K562 (cell line): ENCODE results near the gene ZNF792. TPM values are rescaled to one million over a fixed set of nuclear protein-coding genes. Genes with fewer than 3 reads are reported as not detected.

Experiments used
- CCNT2 ChIP-seq: IDR thresholded peaks from 2 replicates; pipeline ENCODE4 v1.6.1; 2011; ENCODE audit warnings: borderline replicate concordance, low read depth, mild to moderate bottlenecking, moderate library complexity, mixed read lengths, low read length; ENCODE audit not compliant: insufficient read length; ENCODE audit errors: extremely low read depth
- CEBPG ChIP-seq, 3 experiments: fragments of 200-800 bp in 1 of 3; sonication (Bioruptor generic) in 1 of 3; sonication (generic) in 1 of 3; formaldehyde crosslinking in 1 of 3; IDR thresholded peaks in 2 of 3; conservative IDR thresholded peaks in 1 of 3; 2 replicates each; pipeline versions ENCODE4 v1.6.1 to v1.8.0; 2016 to 2022; ENCODE audit warnings: missing compliant biosample characterization in 2 of 3, missing genetic modification characterization in 2 of 3, mild to moderate bottlenecking in 1 of 3, missing genetic modification reagents in 1 of 3
- DIDO1 ChIP-seq: fragments of 450-650 bp; IDR thresholded peaks from 2 replicates; pipeline ENCODE4 v1.6.1; 2016; ENCODE audit warnings: low read depth, missing biosample characterization, missing genetic modification characterization
- DNMT1 ChIP-seq: fragments of 450-650 bp; IDR thresholded peaks from 2 replicates; pipeline ENCODE4 v1.6.1; 2016; ENCODE audit warnings: antibody characterized with exemption, mild to moderate bottlenecking
- ELF1 ChIP-seq: fragments of 200-800 bp; sonication (Bioruptor generic); IDR thresholded peaks from 2 replicates; pipeline ENCODE4 v1.6.1; 2016; ENCODE audit warnings: missing genetic modification characterization, missing compliant biosample characterization
- FOS ChIP-seq: IDR thresholded peaks from 3 replicates; pipeline ENCODE4 v1.6.1; 2011; ENCODE audit not compliant: insufficient read length; ENCODE audit errors: extremely low read depth
- HMGN3 ChIP-seq: IDR thresholded peaks from 2 replicates; pipeline ENCODE4 v1.6.1; 2011; ENCODE audit warnings: borderline replicate concordance, low read depth, mild to moderate bottlenecking, mixed read lengths, low read length; ENCODE audit not compliant: insufficient read length; ENCODE audit errors: extremely low read depth
- NFE2L1 ChIP-seq: fragments of 450-650 bp; IDR thresholded peaks from 2 replicates; pipeline ENCODE4 v1.6.1; 2016; ENCODE audit warnings: missing genetic modification characterization, low read depth, mild to moderate bottlenecking, missing compliant biosample characterization, moderate library complexity, borderline replicate concordance
- PRMT5 ChIP-seq: sonication (generic); formaldehyde crosslinking; IDR thresholded peaks from 2 replicates; pipeline ENCODE4 v1.5.0; 2020; ENCODE audit warnings: missing genetic modification reagents
- PRPF4 ChIP-seq: fragments of 200-400 bp; formaldehyde crosslinking; IDR thresholded peaks from one replicate; pipeline ENCODE4 v1.6.1; 2017; ENCODE audit warnings: low read length, low read depth, mild to moderate bottlenecking; ENCODE audit not compliant: insufficient read depth, poor library complexity, severe bottlenecking
- TEAD2 ChIP-seq: fragments of 450-650 bp; IDR thresholded peaks from 2 replicates; pipeline ENCODE4 v1.6.1; 2016; ENCODE audit warnings: missing genetic modification characterization, control low read depth, missing compliant biosample characterization
- ZC3H4 ChIP-seq: sonication (generic); formaldehyde crosslinking; IDR thresholded peaks from 2 replicates; pipeline ENCODE4 v1.9.0; 2021; ENCODE audit warnings: missing genetic modification reagents, borderline replicate concordance
- ZNF140 ChIP-seq: fragments of 250-450 bp; sonication (Bioruptor Pico); IDR thresholded peaks from 2 replicates; pipeline ENCODE4 v1.8.0; 2021; ENCODE audit warnings: moderate library complexity, mild to moderate bottlenecking, inconsistent platforms
- ZNF318 ChIP-seq, 2 experiments: fragments of 450-650 bp; IDR thresholded peaks; 2 replicates each; pipeline ENCODE4 v1.6.1; 2016; ENCODE audit warnings: mild to moderate bottlenecking in 2 of 2, borderline replicate concordance in 1 of 2, low read depth in 1 of 2, moderate library complexity in 1 of 2
- polyA plus RNA-seq, 8 experiments: library from polyadenylated mRNA; depleted of rRNA in 4 of 8; stranded (reverse) in 5 of 8; unstranded in 3 of 8; fragments of >200 nt; fragmentation: Nextera tagmentation in 2 of 8; fragmentation: Illumina TruSeq in 1 of 8; extraction: Ambion mirVana in 2 of 8; extraction: Trizol in 1 of 8; gene quantifications; 2 replicates each; pipeline versions ENCODE4 v1.2.1 to v1.2.3, GENCODE V29; 2011 to 2014; ENCODE audit warnings: inconsistent platforms in 1 of 8, missing spikeins in 1 of 8
- total RNA-seq, 7 experiments: library from RNA; depleted of rRNA in 6 of 7; stranded (reverse); fragments of >200 nt in 6 of 7; fragmentation: Illumina TruSeq in 2 of 7; extraction: Trizol in 2 of 7; gene quantifications; 2 replicates each; pipeline versions ENCODE4 v1.2.1 to v1.2.3, GENCODE V29; 2011 to 2021; ENCODE audit warnings: low replicate concordance in 1 of 7
- TF ChIP-seq, protein P1 (sequence below): fragments of 250-450 bp; sonication (Bioruptor Pico); IDR thresholded peaks from 2 replicates; pipeline ENCODE4 v1.8.0; 2022; ENCODE audit warnings: moderate library complexity, mild to moderate bottlenecking, inconsistent platforms
- TF ChIP-seq, protein P2 (sequence below): sonication (generic); formaldehyde crosslinking; IDR thresholded peaks from 2 replicates; pipeline ENCODE4 v1.8.1; 2022; ENCODE audit warnings: missing genetic modification reagents

ZNF792 gene
- total and polyA plus RNA-seq, 9 of the 15 experiments (the other 6 are each of a cell fraction or from before 2014, with no cell fraction given), result 3.3 to 16.5 (median 10.4) TPM

DNA sequence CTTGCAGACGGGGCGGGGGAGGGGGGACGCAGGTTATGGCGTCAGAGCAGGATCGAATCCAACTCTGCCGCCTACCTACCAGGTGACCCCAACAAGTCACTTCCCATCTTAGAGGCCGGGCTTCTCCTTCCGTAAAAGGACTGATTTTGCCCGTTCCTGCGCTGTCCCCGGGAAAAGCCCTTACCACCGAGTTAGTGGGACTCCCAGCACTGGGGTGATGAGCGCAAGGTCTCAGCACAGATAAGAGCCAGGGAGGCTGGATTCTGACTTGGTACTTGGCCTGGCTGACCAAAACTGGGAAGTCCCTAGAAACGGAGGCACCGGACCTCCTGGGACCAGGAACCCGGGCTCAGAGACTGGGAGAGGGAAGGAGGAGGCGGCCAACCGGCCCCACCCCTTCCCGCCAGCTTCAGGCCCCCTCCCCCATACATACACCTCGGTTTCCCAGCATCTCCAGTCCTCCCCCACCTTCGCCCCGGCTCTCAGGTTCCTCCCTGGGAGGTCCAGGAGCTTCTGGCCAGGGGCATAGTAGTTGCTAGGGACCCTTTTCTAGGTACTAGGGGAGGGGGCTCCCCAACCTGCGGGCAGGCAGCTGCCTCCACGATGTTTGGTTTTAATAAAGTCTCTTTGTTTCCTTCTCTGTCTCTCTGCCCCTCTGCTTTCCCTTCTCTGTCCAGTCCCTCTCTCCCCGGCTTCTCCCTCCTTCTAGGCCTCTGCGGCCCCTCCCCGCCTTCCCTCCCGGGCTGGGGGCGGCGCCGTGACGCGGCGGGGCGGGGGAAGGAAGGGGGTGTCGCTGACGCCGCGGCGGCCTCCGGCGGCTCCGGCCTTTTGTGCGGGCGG, 35.7 kb upstream of the ZNF792 start, which contains the start of gene GRAMD1A (continued):
- no peak for TF ChIP-seq ZNF140 (CRISPR knock-in tag)
- TF ChIP-seq DIDO1 (tag), result no peak
- TF ChIP-seq CEBPG (CRISPR knock-in tag; IDR thresholded peaks at IDR 0.05), result no peak
- TF ChIP-seq CEBPG (tag; conservative IDR thresholded peaks at IDR 0.05 in 1 of 2, IDR thresholded peaks at IDR 0.05 in 1 of 2), result no peak
- TF ChIP-seq TEAD2 (tag), result no peak
- TF ChIP-seq, protein P1, sequence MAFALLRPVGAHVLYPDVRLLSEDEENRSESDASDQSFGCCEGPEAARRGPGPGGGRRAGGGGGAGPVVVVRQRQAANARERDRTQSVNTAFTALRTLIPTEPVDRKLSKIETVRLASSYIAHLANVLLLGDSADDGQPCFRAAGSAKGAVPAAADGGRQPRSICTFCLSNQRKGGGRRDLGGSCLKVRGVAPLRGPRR, result no peak
- TF ChIP-seq, protein P2, sequence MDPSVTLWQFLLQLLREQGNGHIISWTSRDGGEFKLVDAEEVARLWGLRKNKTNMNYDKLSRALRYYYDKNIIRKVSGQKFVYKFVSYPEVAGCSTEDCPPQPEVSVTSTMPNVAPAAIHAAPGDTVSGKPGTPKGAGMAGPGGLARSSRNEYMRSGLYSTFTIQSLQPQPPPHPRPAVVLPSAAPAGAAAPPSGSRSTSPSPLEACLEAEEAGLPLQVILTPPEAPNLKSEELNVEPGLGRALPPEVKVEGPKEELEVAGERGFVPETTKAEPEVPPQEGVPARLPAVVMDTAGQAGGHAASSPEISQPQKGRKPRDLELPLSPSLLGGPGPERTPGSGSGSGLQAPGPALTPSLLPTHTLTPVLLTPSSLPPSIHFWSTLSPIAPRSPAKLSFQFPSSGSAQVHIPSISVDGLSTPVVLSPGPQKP (CRISPR knock-in tag), result no peak
- TF ChIP-seq CCNT2, result no peak
- no peak for TF ChIP-seq FOS
- TF ChIP-seq PRPF4, result no peak
- TF ChIP-seq NFE2L1, result no peak
- no peak for TF ChIP-seq DNMT1
- no peak for TF ChIP-seq ELF1 (tag)
- TF ChIP-seq HMGN3, result peak; percentile 35
- TF ChIP-seq PRMT5 (CRISPR knock-in tag), result no peak
- no peak for TF ChIP-seq ZNF318 (IDR thresholded peaks at IDR 0.05; ENCODE audit: borderline replicate concordance in 1 of 2, low read depth in 1 of 2)
- TF ChIP-seq ZC3H4 (CRISPR knock-in tag), result no peak
